HEK293T (cell line): ENCODE results near the gene PEAK3.

Source experiments
- BHLHE40 ChIP-seq: fragments of 450-650 bp; IDR thresholded peaks from 2 replicates; pipeline ENCODE4 v1.6.1; 2016; ENCODE audit warnings: mild to moderate bottlenecking, moderate library complexity, borderline replicate concordance
- CTBP1 ChIP-seq: fragments of 450-650 bp; IDR thresholded peaks from 2 replicates; pipeline ENCODE4 v1.6.1; 2016; ENCODE audit warnings: borderline replicate concordance
- FOXA1 ChIP-seq: fragments of 450-650 bp; IDR thresholded peaks from 2 replicates; pipeline ENCODE4 v1.6.1; 2016; ENCODE audit warnings: mild to moderate bottlenecking
- FOXK2 ChIP-seq: fragments of 450-650 bp; IDR thresholded peaks from 2 replicates; pipeline ENCODE4 v1.6.1; 2016; ENCODE audit warnings: mild to moderate bottlenecking
- FOXM1 ChIP-seq: fragments of 450-650 bp; IDR thresholded peaks from 2 replicates; pipeline ENCODE4 v1.6.1; 2017; ENCODE audit warnings: mild to moderate bottlenecking, borderline replicate concordance
- L3MBTL2 ChIP-seq: fragments of 450-650 bp; conservative IDR thresholded peaks from 2 replicates; pipeline ENCODE4 v1.6.1; 2016; ENCODE audit warnings: mild to moderate bottlenecking
- NFRKB ChIP-seq: fragments of 450-650 bp; IDR thresholded peaks from 2 replicates; pipeline ENCODE4 v1.6.1; 2016; ENCODE audit warnings: mild to moderate bottlenecking, moderate library complexity
- PKNOX1 ChIP-seq: fragments of 450-650 bp; IDR thresholded peaks from 2 replicates; pipeline ENCODE4 v1.6.1; 2016
- SP1 ChIP-seq: fragments of 450-650 bp; IDR thresholded peaks from 2 replicates; pipeline ENCODE4 v1.6.1; 2017
- SUZ12 ChIP-seq: fragments of 450-650 bp; IDR thresholded peaks from 2 replicates; pipeline ENCODE4 v1.6.1; 2016; ENCODE audit warnings: mild to moderate bottlenecking
- TARDBP ChIP-seq: fragments of 450-650 bp; IDR thresholded peaks from 2 replicates; pipeline ENCODE4 v1.6.1; 2016

DNA sequence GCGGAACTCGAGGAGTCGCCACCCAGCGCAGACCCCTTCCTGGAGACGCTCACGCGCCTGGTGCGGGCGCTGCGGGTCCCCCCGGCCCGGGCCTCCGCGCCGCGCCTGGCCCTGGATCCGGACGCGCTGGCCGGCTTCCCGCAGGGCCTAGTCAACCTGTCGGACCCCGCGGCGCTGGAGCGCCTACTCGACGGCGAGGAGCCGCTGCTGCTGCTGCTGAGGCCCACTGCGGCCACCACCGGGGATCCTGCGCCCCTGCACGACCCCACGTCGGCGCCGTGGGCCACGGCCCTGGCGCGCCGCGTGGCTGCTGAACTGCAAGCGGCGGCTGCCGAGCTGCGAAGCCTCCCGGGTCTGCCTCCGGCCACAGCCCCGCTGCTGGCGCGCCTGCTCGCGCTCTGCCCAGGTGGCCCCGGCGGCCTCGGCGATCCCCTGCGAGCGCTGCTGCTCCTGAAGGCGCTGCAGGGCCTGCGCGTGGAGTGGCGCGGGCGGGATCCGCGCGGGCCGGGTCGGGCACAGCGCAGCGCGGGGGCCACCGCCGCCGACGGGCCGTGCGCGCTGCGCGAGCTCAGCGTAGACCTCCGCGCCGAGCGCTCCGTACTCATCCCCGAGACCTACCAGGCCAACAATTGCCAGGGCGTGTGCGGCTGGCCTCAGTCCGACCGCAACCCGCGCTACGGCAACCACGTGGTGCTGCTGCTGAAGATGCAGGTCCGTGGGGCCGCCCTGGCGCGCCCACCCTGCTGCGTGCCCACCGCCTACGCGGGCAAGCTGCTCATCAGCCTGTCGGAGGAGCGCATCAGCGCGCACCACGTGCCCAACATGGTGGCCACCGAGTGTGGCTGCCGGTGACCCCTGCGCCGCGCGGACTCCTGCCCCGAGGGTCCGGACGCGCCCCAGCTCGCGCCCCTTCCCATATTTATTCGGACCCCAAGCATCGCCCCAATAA is 30.6 kb downstream of the PEAK3 start:
- TF ChIP-seq BHLHE40: no peak
- TF ChIP-seq PKNOX1: no peak
- no peak for TF ChIP-seq NFRKB
- TF ChIP-seq SP1: no peak
- TF ChIP-seq FOXM1: no peak
- no peak for TF ChIP-seq FOXA1
- no peak for TF ChIP-seq CTBP1
- no peak for TF ChIP-seq TARDBP
- TF ChIP-seq FOXK2: no peak
- no peak for TF ChIP-seq L3MBTL2
- no peak for TF ChIP-seq SUZ12
